Stimulated activated CD4-positive, alpha-beta T cell treated with anti-CD3 and anti-CD28 coated beads, Interleukin-15, amount 100 ng/mL, for 48 hours (primary cell): Measurements from ENCODE around the gene TMEM63B.

Experiments used
- DNase-seq, 2 donors: peaks; one replicate each; pipeline ENCODE4 v3.0.0-alpha.2; 2020; ENCODE audit warnings: low read depth in 2 of 2

TMEM63B gene

GRCh38 chr6:44117397-44118128 lies 9.8 kb upstream of the TMEM63B start:
- no peak for DNase-seq

- no peak for DNase-seq
Measured at GRCh38 chr6:44119704-44120262, 7.6 kb upstream of the TMEM63B start.

GRCh38 chr6:44120692-44121443 lies 6.5 kb upstream of the TMEM63B start:
- no peak for DNase-seq

- DNase-seq: no peak
Measured at GRCh38 chr6:44122801-44123200, 4.6 kb upstream of the TMEM63B start.

GRCh38 chr6:44123544-44123943 lies 3.8 kb upstream of the TMEM63B start:
- DNase-seq: no peak

- peak; percentile 78 to 81 for DNase-seq
Measured at GRCh38 chr6:44126320-44127149, 819 bp upstream of the TMEM63B start.

GRCh38 chr6:44128020-44128917 lies 915 bp downstream of the TMEM63B start:
- DNase-seq: no peak

- no peak for DNase-seq
Measured at GRCh38 chr6:44129841-44130322, 2.5 kb downstream of the TMEM63B start.

GRCh38 chr6:44131892-44132291 lies 4.5 kb downstream of the TMEM63B start:
- no peak for DNase-seq

- no peak for DNase-seq
Measured at GRCh38 chr6:44132476-44132875, 5.1 kb downstream of the TMEM63B start.

- DNase-seq: no peak
Measured at GRCh38 chr6:44133003-44133931, 5.9 kb downstream of the TMEM63B start.

GRCh38 chr6:44133981-44134711 lies 6.8 kb downstream of the TMEM63B start:
- no peak for DNase-seq

- no peak for DNase-seq
Measured at GRCh38 chr6:44135173-44135758, 7.9 kb downstream of the TMEM63B start.

- DNase-seq: no peak
Measured at GRCh38 chr6:44135875-44136274, 8.5 kb downstream of the TMEM63B start.

- DNase-seq: no peak
Measured at GRCh38 chr6:44138717-44139350, 11.5 kb downstream of the TMEM63B start.

- DNase-seq: no peak
Measured at GRCh38 chr6:44139351-44139743, 12.0 kb downstream of the TMEM63B start.

- no peak for DNase-seq
Measured at GRCh38 chr6:44142835-44143234, 15.5 kb downstream of the TMEM63B start.

GRCh38 chr6:44143731-44144130 lies 16.4 kb downstream of the TMEM63B start:
- no peak for DNase-seq
